K562 (cell line): ENCODE results near the gene DYNC2H1. TPM values are rescaled to one million over a fixed set of nuclear protein-coding genes. Genes with fewer than 3 reads are reported as not detected.

ENCODE experiments used
- CHD7 ChIP-seq: fragments of 200-600 bp; sonication (generic); IDR thresholded peaks from one replicate; pipeline ENCODE4 v1.6.1; 2012; ENCODE audit warnings: mild to moderate bottlenecking, low read depth, low read length, inconsistent platforms
- ZNF445 ChIP-seq: fragments of 250-450 bp; sonication (Bioruptor Pico); IDR thresholded peaks from 2 replicates; pipeline ENCODE4 v1.4.0; 2020; ENCODE audit warnings: low read depth, mild to moderate bottlenecking, moderate library complexity
- polyA plus RNA-seq, 8 experiments: library from polyadenylated mRNA; depleted of rRNA in 4 of 8; stranded (reverse) in 5 of 8; unstranded in 3 of 8; fragments of >200 nt; fragmentation: Nextera tagmentation in 2 of 8; fragmentation: Illumina TruSeq in 1 of 8; extraction: Ambion mirVana in 2 of 8; extraction: Trizol in 1 of 8; gene quantifications; 2 replicates each; pipeline versions ENCODE4 v1.2.1 to v1.2.3, GENCODE V29; 2011 to 2014; ENCODE audit warnings: inconsistent platforms in 1 of 8, missing spikeins in 1 of 8
- total RNA-seq, 7 experiments: library from RNA; depleted of rRNA in 6 of 7; stranded (reverse); fragments of >200 nt in 6 of 7; fragmentation: Illumina TruSeq in 2 of 7; extraction: Trizol in 2 of 7; gene quantifications; 2 replicates each; pipeline versions ENCODE4 v1.2.1 to v1.2.3, GENCODE V29; 2011 to 2021; ENCODE audit warnings: low replicate concordance in 1 of 7

DYNC2H1 gene
- total and polyA plus RNA-seq, 9 of the 15 experiments (the other 6 are each of a cell fraction or from before 2014, with no cell fraction given), result 0.08 to 0.64 (median 0.20) TPM

- TF ChIP-seq CHD7 (no peak), ZNF445 (CRISPR knock-in tag) (no peak)
These were observed 185.3 kb downstream of the DYNC2H1 start (continued) for GRCh38 chr11:103294516-103294915.
